H1 (cell line): ENCODE results near the gene SLC24A3. TPM values are rescaled to one million over a fixed set of nuclear protein-coding genes. Genes with fewer than 3 reads are reported as not detected.

ENCODE experiments used
- CTCF ChIA-PET: fragments of 300-600 bp; sonication (Branson Sonifier 250); formaldehyde crosslinking; loops from one replicate; lab custom pipeline; 2021; ENCODE audit not compliant: partially characterized antibody; lab: Charles Lee
- POLR2A ChIA-PET: fragments of 300-600 bp; sonication (Branson Sonifier 250); formaldehyde crosslinking; loops from one replicate; lab custom pipeline; 2021; ENCODE audit warnings: inconsistent platforms; ENCODE audit not compliant: partially characterized antibody; lab: Charles Lee
- DNase-seq, 2 experiments: peaks; one replicate each; pipeline versions ENCODE4 v3.0.0 to v3.0.0-alpha.2; 2010 to 2022; ENCODE audit warnings: low spot score in 2 of 2, low read depth in 1 of 2, mixed read lengths in 1 of 2
- FAIRE-seq: peaks from 2 replicates; lab custom pipeline; 2011; peaks lifted over from hg19 to GRCh38; lab: Jason Lieb, UNC
- H2AFZ ChIP-seq: 2 replicates; pipeline ENCODE4 v1.8.1; 2012; ENCODE audit warnings: low read length, inconsistent platforms
- H2AK5ac ChIP-seq: 2 replicates; pipeline ENCODE4 v1.6.1; 2013; ENCODE audit warnings: low read depth, low read length
- H2BK120ac ChIP-seq: replicated peaks from 2 replicates; pipeline ENCODE3; 2013; ENCODE audit warnings: low read depth, low read length, inconsistent platforms
- H2BK12ac ChIP-seq: 2 replicates; pipeline ENCODE4 v1.6.1; 2013; ENCODE audit warnings: low read depth, low read length
- H2BK15ac ChIP-seq: 2 replicates; pipeline ENCODE4 v1.6.1; 2013; ENCODE audit warnings: low read length
- H2BK20ac ChIP-seq: 2 replicates; pipeline ENCODE4 v1.6.1; 2013; ENCODE audit warnings: low read length
- H2BK5ac ChIP-seq: 2 replicates; pipeline ENCODE4 v1.6.1; 2013; ENCODE audit warnings: low read depth, low read length
- H3K14ac ChIP-seq: 2 replicates; pipeline ENCODE4 v1.6.1; 2013; ENCODE audit warnings: inconsistent platforms; ENCODE audit not compliant: insufficient read length
- H3K18ac ChIP-seq: 2 replicates; pipeline ENCODE4 v1.6.1; 2013; ENCODE audit warnings: low read length; ENCODE audit errors: extremely low read depth
- H3K23ac ChIP-seq: 2 replicates; pipeline ENCODE4 v1.6.1; 2013; ENCODE audit warnings: inconsistent platforms; ENCODE audit not compliant: insufficient read length
- H3K23me2 ChIP-seq: 2 replicates; pipeline ENCODE4 v1.6.1; 2013; ENCODE audit warnings: low read depth, low read length
- H3K27ac ChIP-seq: 2 replicates; pipeline ENCODE4 v1.6.1; 2011; ENCODE audit warnings: low read depth, low read length, inconsistent platforms
- H3K27me3 ChIP-seq, 4 experiments: replicated peaks in 1 of 4; 1 replicate in 1 of 4; 2 replicates in 3 of 4; pipeline versions ENCODE4 v1.6.1 to v1.8.1; 2011 to 2013; ENCODE audit warnings: low read length in 3 of 4, mild to moderate bottlenecking in 3 of 4, inconsistent platforms in 2 of 4, mixed read lengths in 2 of 4, moderate library complexity in 1 of 4; ENCODE audit not compliant: control insufficient read depth in 3 of 4, insufficient read depth in 3 of 4; ENCODE audit errors: extremely low read depth in 1 of 4
- H3K36me3 ChIP-seq, 4 experiments: 2 replicates each; pipeline versions ENCODE4 v1.6.1 to v1.8.1; 2011 to 2013; ENCODE audit warnings: mild to moderate bottlenecking in 4 of 4, low read length in 3 of 4, moderate library complexity in 2 of 4, control low read depth in 1 of 4, inconsistent platforms in 1 of 4; ENCODE audit not compliant: insufficient read depth in 4 of 4, control insufficient read depth in 2 of 4
- H3K4ac ChIP-seq: replicated peaks from 2 replicates; pipeline ENCODE3; 2013; ENCODE audit warnings: low read length, low read depth, mixed read lengths, inconsistent platforms; ENCODE audit not compliant: insufficient read length
- H3K4me1 ChIP-seq, 4 experiments: replicated peaks in 1 of 4; 1 replicate in 1 of 4; 2 replicates in 3 of 4; pipeline versions ENCODE4 v1.6.1 to v1.8.1; 2011 to 2013; ENCODE audit warnings: low read length in 3 of 4, inconsistent platforms in 2 of 4, mixed read lengths in 1 of 4; ENCODE audit not compliant: insufficient read depth in 4 of 4, control insufficient read depth in 3 of 4
- H3K4me2 ChIP-seq, 2 experiments: 2 replicates each; pipeline versions ENCODE4 v1.6.1 to v1.8.1; 2011 to 2013; ENCODE audit warnings: low read depth in 2 of 2, low read length in 2 of 2, control low read depth in 1 of 2, inconsistent platforms in 1 of 2, mild to moderate bottlenecking in 1 of 2; ENCODE audit not compliant: insufficient read depth in 1 of 2
- H3K4me3 ChIP-seq, 4 experiments: fragments of 200-600, 300-600 bp in 1 of 4; sonication (generic), shearing (Covaris generic), sonication (Bioruptor Twin) in 1 of 4; 2 replicates each; pipeline versions ENCODE4 v1.5.1 to v1.8.1; 2011 to 2016; ENCODE audit warnings: low read length in 4 of 4, low read depth in 3 of 4, control low read depth in 2 of 4, inconsistent platforms in 2 of 4, mild to moderate bottlenecking in 2 of 4, mixed read lengths in 1 of 4, moderate library complexity in 1 of 4; ENCODE audit not compliant: insufficient read depth in 2 of 4; ENCODE audit errors: extremely low read depth in 1 of 4
- H3K56ac ChIP-seq: replicated peaks from 2 replicates; pipeline ENCODE3; 2013; ENCODE audit warnings: low read depth, mild to moderate bottlenecking, mixed read lengths, low read length, inconsistent platforms; ENCODE audit not compliant: insufficient read length
- H3K79me1 ChIP-seq: 2 replicates; pipeline ENCODE4 v1.6.1; 2013; ENCODE audit warnings: low read depth, low read length, control low read depth
- H3K79me2 ChIP-seq, 2 experiments: 2 replicates each; pipeline versions ENCODE4 v1.6.1 to v1.8.1; 2012 to 2013; ENCODE audit warnings: low read length in 2 of 2, mild to moderate bottlenecking in 2 of 2, inconsistent platforms in 1 of 2; ENCODE audit not compliant: insufficient read depth in 2 of 2, control insufficient read depth in 1 of 2
- H3K9ac ChIP-seq, 4 experiments: replicated peaks in 1 of 4; 1 replicate in 1 of 4; 2 replicates in 3 of 4; pipeline versions ENCODE4 v1.6.1 to v1.8.1; 2011 to 2013; ENCODE audit warnings: low read depth in 3 of 4, low read length in 3 of 4, control low read depth in 2 of 4, mild to moderate bottlenecking in 2 of 4, moderate library complexity in 2 of 4, inconsistent platforms in 1 of 4; ENCODE audit errors: extremely low read depth in 1 of 4
- H3K9me3 ChIP-seq, 2 experiments: 2 replicates each; pipeline versions ENCODE4 v1.6.1 to v1.8.1; 2012 to 2013; ENCODE audit warnings: mild to moderate bottlenecking in 2 of 2, moderate library complexity in 2 of 2, control low read depth in 1 of 2, inconsistent platforms in 1 of 2, low read depth in 1 of 2, low read length in 1 of 2, mixed read lengths in 1 of 2; ENCODE audit not compliant: insufficient read depth in 2 of 2
- H4K20me1 ChIP-seq, 2 experiments: replicated peaks in 1 of 2; 2 replicates each; pipeline versions ENCODE3 to v1.8.1; 2011 to 2013; ENCODE audit warnings: inconsistent platforms in 2 of 2, low read length in 2 of 2, mild to moderate bottlenecking in 1 of 2; ENCODE audit not compliant: insufficient read depth in 2 of 2, control insufficient read depth in 1 of 2
- H4K5ac ChIP-seq: 2 replicates; pipeline ENCODE4 v1.6.1; 2013; ENCODE audit warnings: low read length, low read depth, mixed read lengths, inconsistent platforms; ENCODE audit not compliant: insufficient read length
- H4K8ac ChIP-seq: 2 replicates; pipeline ENCODE4 v1.8.0; 2013; ENCODE audit warnings: mild to moderate bottlenecking, moderate library complexity, low read length, inconsistent platforms; ENCODE audit not compliant: insufficient read depth; ENCODE audit errors: extremely low read depth
- H4K91ac ChIP-seq: replicated peaks from 2 replicates; pipeline ENCODE3; 2013; ENCODE audit warnings: low read length, mixed read lengths, inconsistent platforms; ENCODE audit not compliant: insufficient read length
- ATF2 ChIP-seq: IDR thresholded peaks from 2 replicates; pipeline ENCODE4 v1.6.1; 2012; ENCODE audit warnings: low read length, inconsistent platforms
- BCL11A ChIP-seq, 2 experiments: IDR thresholded peaks; one replicate each; pipeline ENCODE4 v1.6.1; 2011; ENCODE audit warnings: low read depth in 2 of 2, low read length in 2 of 2, mild to moderate bottlenecking in 2 of 2
- CEBPB ChIP-seq: IDR thresholded peaks from 2 replicates; pipeline ENCODE4 v1.6.1; 2012; ENCODE audit warnings: low read depth, low read length
- CHD2 ChIP-seq: IDR thresholded peaks from 2 replicates; pipeline ENCODE4 v1.6.1; 2012; ENCODE audit warnings: low read length, improper control_type of control experiment
- FOSL1 ChIP-seq: IDR thresholded peaks from 2 replicates; pipeline ENCODE4 v1.6.1; 2011; ENCODE audit warnings: mild to moderate bottlenecking, low read depth, low read length, moderate library complexity; ENCODE audit not compliant: insufficient read depth
- HDAC6 ChIP-seq: IDR thresholded peaks from one replicate; pipeline ENCODE4 v1.7.1; 2012; ENCODE audit warnings: low read depth, mild to moderate bottlenecking, inconsistent platforms, low read length, moderate library complexity
- KDM5A ChIP-seq: fragments of 200-600 bp; IDR thresholded peaks from 2 replicates; pipeline ENCODE4 v1.7.1; 2012; ENCODE audit warnings: mild to moderate bottlenecking, low read length, inconsistent platforms, mixed read lengths
- PHF8 ChIP-seq: fragments of 200-600 bp; sonication (generic); conservative IDR thresholded peaks from 2 replicates; pipeline ENCODE4 v1.7.1; 2012; ENCODE audit warnings: low read depth, mild to moderate bottlenecking, inconsistent platforms, low read length, moderate library complexity
- SP2 ChIP-seq: IDR thresholded peaks from 2 replicates; pipeline ENCODE4 v1.6.1; 2012; ENCODE audit warnings: mild to moderate bottlenecking, low read length, inconsistent platforms
- WGBS, 2 experiments: shearing (Covaris generic) in 1 of 2; methylation state at CpG; one replicate each; pipeline versions ENCODE4 v1.1.6 to v1.1.7; 2013 to 2015; ENCODE audit warnings: low lambda C conversion rate in 2 of 2, mixed read lengths in 2 of 2, inconsistent platforms in 1 of 2, low coverage in 1 of 2, missing lambda C conversion rate in 1 of 2; ENCODE audit not compliant: insufficient replicate concordance in 2 of 2, insufficient coverage in 1 of 2, insufficient read length in 1 of 2; ENCODE audit errors: extremely low coverage in 1 of 2, missing lambda C conversion rate in 1 of 2; 5-methylcytosine and 5-hydroxymethylcytosine counted together
- polyA plus RNA-seq, 7 experiments: library from polyadenylated mRNA; depleted of rRNA in 3 of 7; stranded (reverse) in 5 of 7; unstranded in 2 of 7; fragments of >200 nt in 5 of 7; fragments of 200-250 nt in 2 of 7; gene quantifications; 1 replicate in 5 of 7; 2 replicates in 1 of 7; 4 replicates in 1 of 7; pipeline versions ENCODE4 v1.2.1 to v1.2.3, GENCODE V29; 2011 to 2013; ENCODE audit warnings: missing spikeins in 2 of 7, mixed read lengths in 2 of 7
- total RNA-seq: library from RNA; stranded (reverse); fragmentation: NEBNext Ultra II Directional; extraction: Animal tissue kit (Norgen Biotek cat#: 25700); gene quantifications from 2 replicates; pipeline ENCODE4 v1.2.1, GENCODE V29; 2021

Gene SLC24A3
- total and polyA plus RNA-seq, 2 of the 8 experiments (the other 6 are each of a cell fraction or from before 2014, with no cell fraction given): 4.5 to 6.3 TPM

- H3K4ac ChIP-seq: no peak overlapping the region
- H3K27me3 ChIP-seq: no peaks in the 10 kb centered on the region
- no peak overlapping the region for H3K4me3 ChIP-seq
- no peaks in the 10 kb centered on the region for H3K9me3 ChIP-seq
- no peak overlapping the region for H2BK120ac ChIP-seq
- H3K79me2 ChIP-seq: no peaks in the 10 kb centered on the region
- no peak overlapping the region for H3K23ac ChIP-seq
- H3K27ac ChIP-seq: no peak overlapping the region
- 94% methylated on average over 20 of the region's 20 CpGs; no CpG with 5 or more reads in 1 of the 2 experiments for WGBS, 2 experiments
- no peaks in the 10 kb centered on the region for H3K36me3 ChIP-seq
- no peak overlapping the region for H3K4me2 ChIP-seq
- H2BK12ac ChIP-seq: no peak overlapping the region
- H4K91ac ChIP-seq: no peak overlapping the region
- no peaks in the 10 kb centered on the region for H4K20me1 ChIP-seq
- H2BK20ac ChIP-seq: no peak overlapping the region; the same call in 1 of the 2 replicates
- peak overlapping the region; percentile 28; the same call in 1 of the 2 replicates for H2AK5ac ChIP-seq
- no peak overlapping the region for H3K14ac ChIP-seq
- ChIA-PET CTCF (interaction anchor here (1.0 to 8.6 kb wide), 6 partner anchors 12 to 60 kb away, joined by 3 to 46 read pairs (median 6); no protein-coding TSS in a partner anchor), POLR2A (no interaction called here)
- H4K8ac ChIP-seq: no peak overlapping the region
- H2BK5ac ChIP-seq: no peak overlapping the region
- no peak for DNase-seq
- no peak overlapping the region for H4K5ac ChIP-seq
- H3K4me1 ChIP-seq: peaks cover 0 to 3% (median 1%) of the 10 kb centered on the region in 4 experiments; a peak in 4 of 7 replicates
- H3K18ac ChIP-seq: no peak overlapping the region
- H2AFZ ChIP-seq: no peak overlapping the region
- TF ChIP-seq KDM5A (no peak), BCL11A (IDR thresholded peaks at IDR 0.05; ENCODE audit: low read depth in 2 of 2, low read length in 2 of 2) (no peak), CHD2 (no peak), PHF8 (no peak), ATF2 (no peak), HDAC6 (no peak), CEBPB (no peak), FOSL1 (no peak), SP2 (no peak)
- H2BK15ac ChIP-seq: no peak overlapping the region
- no peak overlapping the region for H3K56ac ChIP-seq
- no peak for FAIRE-seq
- no peaks in the 10 kb centered on the region for H3K23me2 ChIP-seq
- H3K9ac ChIP-seq: no peak overlapping the region
- H3K79me1 ChIP-seq: no peaks in the 10 kb centered on the region
These were observed 386.8 kb downstream of the SLC24A3 start for GRCh38 chr20:19599200-19599599.
